Measurements from ENCODE around the gene KRT39. TPM values are rescaled to one million over a fixed set of nuclear protein-coding genes. Genes with fewer than 3 reads are reported as not detected.

Gene KRT39
- total and polyA plus RNA-seq, 2 of the 8 experiments (the other 6 are each of a cell fraction or from before 2014, with no cell fraction given) = not detected

- TF ChIP-seq CHD7 (IDR thresholded peaks at IDR 0.05; ENCODE audit: insufficient replicate concordance, low read length) (no peak), CHD1 (IDR thresholded peaks at IDR 0.05; ENCODE audit: low read depth, low read length) (no peak), TCF12 (IDR thresholded peaks at IDR 0.05; ENCODE audit: low read depth, low read length) (no peak), SP4 (IDR thresholded peaks at IDR 0.05; ENCODE audit: low read length) (no peak), SAP30 (IDR thresholded peaks at IDR 0.05; ENCODE audit: insufficient read depth, insufficient replicate concordance, low read length) (no peak), TAF7 (optimal IDR thresholded peaks at IDR 0.05; ENCODE audit: borderline replicate concordance, low read depth, low read length) (no peak)
These were observed 29.8 kb downstream of the KRT39 start (continued) for GRCh38 chr17:40936976-40937375.
